ENCODE results near the gene CLDN16. TPM values are rescaled to one million over a fixed set of nuclear protein-coding genes. Genes with fewer than 3 reads are reported as not detected.

CLDN16 gene
- total and polyA plus RNA-seq, 5 donors from 2014 or later: not detected

DNA sequence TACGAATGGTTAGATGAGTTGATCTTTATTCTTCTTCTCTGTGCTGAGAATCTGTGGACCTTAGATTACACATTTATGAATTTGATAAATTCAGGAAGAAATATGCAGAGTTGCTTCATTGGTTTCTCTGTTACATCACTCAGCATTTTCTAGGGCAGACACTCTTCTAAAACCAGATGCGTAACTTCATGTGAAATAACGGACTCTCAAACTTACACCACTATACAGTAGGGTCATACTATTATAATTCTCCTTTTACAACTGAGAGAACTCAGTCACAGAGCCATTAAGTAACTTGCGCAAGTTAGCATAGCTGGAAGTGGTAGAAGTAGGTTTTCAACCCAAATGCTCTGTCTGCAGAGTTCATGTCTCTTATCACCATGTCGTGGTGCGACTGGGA is 56.0 kb downstream of the CLDN16 start:
- Histone ChIP-seq H3K4me3 (ENCODE audit: low read depth, low read length) (no peak overlapping the region), H3K27ac (ENCODE audit: insufficient read depth, low read length, poor library complexity, severe bottlenecking) (no peak overlapping the region), H3K36me3 (ENCODE audit: control insufficient read depth, insufficient read depth, low read length) (no peaks in the 10 kb centered on the region), H3K9me3 (ENCODE audit: control insufficient read depth in 2 of 2, low read length in 2 of 2) (no peaks in the 10 kb centered on the region), H3K27me3 (ENCODE audit: control insufficient read depth, insufficient read depth, low read length) (no peaks in the 10 kb centered on the region), H3K4me1 (ENCODE audit: control insufficient read depth, insufficient read depth, low read length, poor library complexity, severe bottlenecking) (peaks cover 8% of the 10 kb centered on the region)
- no peak overlapping the region for H3K4me3 Mint-ChIP-seq
- peaks cover 6 to 9% (median 8%) of the 10 kb centered on the region in 4 donors for H3K4me1 Mint-ChIP-seq
- no peaks in the 10 kb centered on the region for H3K27me3 Mint-ChIP-seq
- ATAC-seq (ENCODE audit: low read depth in 2 of 2): no peak
- H3K27ac Mint-ChIP-seq: no peak overlapping the region
- H3K9me3 Mint-ChIP-seq: no peaks in the 10 kb centered on the region
- H3K36me3 Mint-ChIP-seq: no peaks in the 10 kb centered on the region
- no peak for DNase-seq

DNA sequence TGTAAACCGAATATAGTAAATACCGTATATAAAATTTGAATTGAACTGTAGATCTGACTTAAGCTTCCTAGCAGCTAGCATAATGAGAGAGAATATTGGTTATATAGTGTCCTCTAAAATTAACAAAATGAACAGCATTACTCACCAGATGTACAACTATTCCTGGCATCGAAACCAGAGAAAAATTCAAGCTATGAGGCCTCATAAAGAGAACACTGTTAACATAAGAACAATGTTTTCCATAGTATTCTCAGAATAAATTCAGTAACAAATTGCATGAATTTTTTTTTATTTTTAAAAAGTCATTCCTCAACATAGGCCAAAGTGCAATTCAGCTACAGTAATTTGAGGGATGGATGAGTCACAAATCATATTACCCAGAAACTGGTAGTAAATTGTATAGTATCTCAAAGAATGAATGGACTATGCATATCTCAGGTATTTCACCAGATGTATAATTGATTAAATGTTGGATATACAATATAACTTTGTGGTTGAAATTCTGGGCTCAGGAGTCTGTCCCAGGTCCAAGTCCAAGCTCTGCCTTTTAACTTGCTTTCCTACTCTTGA is 56.7 kb downstream of the CLDN16 start:
- no peaks in the 10 kb centered on the region for H3K36me3 Mint-ChIP-seq
- no peaks in the 10 kb centered on the region for H3K27me3 Mint-ChIP-seq
- H3K4me1 Mint-ChIP-seq: peaks cover 6 to 9% (median 8%) of the 10 kb centered on the region in 4 donors

DNA sequence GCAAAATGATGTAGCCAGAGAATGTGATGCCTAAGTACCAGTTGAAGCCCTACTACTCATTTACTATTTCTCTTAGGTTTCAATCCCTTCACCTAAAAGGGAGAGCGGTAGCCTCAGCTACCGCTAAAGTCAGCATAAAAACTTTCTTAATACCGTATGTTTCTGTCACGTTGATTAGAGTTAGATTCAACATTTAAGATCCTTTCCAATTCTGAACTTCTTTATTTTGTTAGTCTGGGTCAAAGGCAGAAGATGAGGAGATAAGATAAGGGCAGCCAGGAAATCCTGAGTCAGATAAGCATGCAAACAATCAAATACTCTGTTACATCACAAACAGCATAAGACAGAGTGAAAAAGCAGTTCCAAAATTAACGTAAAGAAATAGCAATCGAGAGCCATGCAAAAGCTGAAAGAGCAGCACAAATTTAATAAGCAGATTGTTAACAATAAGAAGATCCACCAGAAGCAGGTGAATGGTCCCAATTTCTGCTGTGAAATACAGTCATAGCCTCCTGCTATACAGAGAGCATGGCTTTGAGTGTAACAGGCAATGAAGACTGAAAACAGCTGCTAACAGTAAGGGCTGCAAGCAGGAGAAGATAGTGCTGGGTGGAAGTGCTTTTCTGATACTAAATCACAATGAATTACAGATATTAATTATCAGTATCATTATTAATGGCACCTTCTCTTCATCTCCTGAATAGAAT is 58.8 kb downstream of the CLDN16 start:
- peak overlapping the region in 1 of 3 donors; percentile 2 for H3K27ac Mint-ChIP-seq
- H3K4me3 Mint-ChIP-seq: peak overlapping the region in 2 of 4 donors; percentile 1 to 15
- Histone ChIP-seq H3K4me3 (ENCODE audit: low read depth, low read length) (peak overlapping the region; percentile 45), H3K27ac (ENCODE audit: insufficient read depth, low read length, poor library complexity, severe bottlenecking) (no peak overlapping the region), H3K27me3 (ENCODE audit: control insufficient read depth, insufficient read depth, low read length) (no peaks in the 10 kb centered on the region), H3K36me3 (ENCODE audit: control insufficient read depth, insufficient read depth, low read length) (no peaks in the 10 kb centered on the region), H3K4me1 (ENCODE audit: control insufficient read depth, insufficient read depth, low read length, poor library complexity, severe bottlenecking) (peaks cover 8% of the 10 kb centered on the region), H3K9me3 (ENCODE audit: control insufficient read depth in 2 of 2, low read length in 2 of 2) (no peaks in the 10 kb centered on the region)
- no peaks in the 10 kb centered on the region for H3K36me3 Mint-ChIP-seq
- ATAC-seq (ENCODE audit: low read depth in 2 of 2) (peak in 1 of 2 donors; percentile 37), DNase-seq (peak in 2 of 3 donors; percentile 11 to 15)
- H3K9me3 Mint-ChIP-seq: no peaks in the 10 kb centered on the region
- peaks cover 7% of the 10 kb centered on the region for H3K27me3 Mint-ChIP-seq
- peaks cover 6 to 9% (median 8%) of the 10 kb centered on the region in 4 donors for H3K4me1 Mint-ChIP-seq

More for the DNA sequence above, 56.7 kb downstream of the CLDN16 start:
- DNase-seq (no peak), ATAC-seq (ENCODE audit: low read depth in 2 of 2) (no peak)
- H3K9me3 Mint-ChIP-seq: no peaks in the 10 kb centered on the region
- no peak overlapping the region for H3K4me3 ChIP-seq (ENCODE audit: low read depth, low read length)
- no peaks in the 10 kb centered on the region for H3K9me3 ChIP-seq (ENCODE audit: control insufficient read depth in 2 of 2, low read length in 2 of 2)
- H3K27ac ChIP-seq (ENCODE audit: insufficient read depth, low read length, poor library complexity, severe bottlenecking): no peak overlapping the region
- H3K4me3 Mint-ChIP-seq: no peak overlapping the region
- no peak overlapping the region for H3K27ac Mint-ChIP-seq
- H3K36me3 ChIP-seq (ENCODE audit: control insufficient read depth, insufficient read depth, low read length): no peaks in the 10 kb centered on the region
- no peaks in the 10 kb centered on the region for H3K27me3 ChIP-seq (ENCODE audit: control insufficient read depth, insufficient read depth, low read length)
- H3K4me1 ChIP-seq (ENCODE audit: control insufficient read depth, insufficient read depth, low read length, poor library complexity, severe bottlenecking): peaks cover 8% of the 10 kb centered on the region

DNA sequence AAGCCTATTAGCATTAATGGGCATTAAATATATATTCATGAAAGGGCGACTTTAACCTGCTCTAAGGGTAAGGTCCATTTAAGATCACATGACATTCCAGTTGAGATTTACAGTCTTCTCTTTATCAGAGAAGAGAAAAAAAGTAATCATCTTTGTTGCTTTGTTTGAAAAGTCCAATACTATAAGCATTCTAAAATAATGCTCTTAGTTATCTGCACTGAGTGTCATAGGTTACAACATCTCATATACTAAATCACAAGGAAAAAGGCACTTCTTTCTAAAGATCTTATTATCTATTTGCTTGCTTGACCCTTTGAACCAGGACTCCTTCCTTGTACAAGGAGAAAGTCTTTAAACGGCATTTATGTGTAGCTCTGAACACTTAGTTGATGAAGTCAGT is 60.3 kb downstream of the CLDN16 start:
- peaks cover 6 to 9% (median 8%) of the 10 kb centered on the region in 4 donors for H3K4me1 Mint-ChIP-seq
- H3K4me3 Mint-ChIP-seq: no peak overlapping the region
- ATAC-seq (ENCODE audit: low read depth in 2 of 2) (no peak), DNase-seq (no peak)
- Histone ChIP-seq H3K27ac (ENCODE audit: insufficient read depth, low read length, poor library complexity, severe bottlenecking) (no peak overlapping the region), H3K4me3 (ENCODE audit: low read depth, low read length) (no peak overlapping the region), H3K36me3 (ENCODE audit: control insufficient read depth, insufficient read depth, low read length) (no peaks in the 10 kb centered on the region), H3K27me3 (ENCODE audit: control insufficient read depth, insufficient read depth, low read length) (no peaks in the 10 kb centered on the region), H3K4me1 (ENCODE audit: control insufficient read depth, insufficient read depth, low read length, poor library complexity, severe bottlenecking) (peaks cover 8% of the 10 kb centered on the region), H3K9me3 (ENCODE audit: control insufficient read depth in 2 of 2, low read length in 2 of 2) (no peaks in the 10 kb centered on the region)
- no peaks in the 10 kb centered on the region for H3K9me3 Mint-ChIP-seq
- H3K36me3 Mint-ChIP-seq: no peaks in the 10 kb centered on the region
- no peak overlapping the region for H3K27ac Mint-ChIP-seq
- H3K27me3 Mint-ChIP-seq: peaks cover 7% of the 10 kb centered on the region

DNA sequence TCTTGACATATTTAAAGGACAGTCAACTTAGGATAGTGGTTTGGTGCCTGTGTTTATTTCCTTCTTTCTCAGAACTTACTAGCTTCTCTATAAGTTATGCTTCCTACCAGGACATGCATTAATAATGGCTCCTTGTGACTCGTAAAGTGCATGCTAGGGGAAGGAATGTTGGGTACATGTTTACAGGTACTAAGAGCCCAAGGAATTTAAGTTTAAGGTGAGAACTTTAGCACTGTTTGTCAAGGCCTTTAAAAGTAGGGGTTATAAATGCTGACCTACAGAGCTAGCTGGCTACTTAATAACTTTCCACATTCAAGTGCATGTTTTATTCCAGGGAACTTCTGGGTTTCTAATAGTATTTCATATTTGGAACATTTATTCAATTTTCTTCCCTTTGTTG is 61.8 kb downstream of the CLDN16 start, which contains the start of gene TMEM207:
Gene TMEM207 (minus strand): TSS at position 101 of the 400 bp plus-strand sequence. CDS start 92 bp downstream, at position 9.
- peaks cover 7% of the 10 kb centered on the region for H3K27me3 Mint-ChIP-seq
- no peak for ATAC-seq (ENCODE audit: low read depth in 2 of 2)
- H3K27ac Mint-ChIP-seq: no peak within 1 kb of the TSS

DNA sequence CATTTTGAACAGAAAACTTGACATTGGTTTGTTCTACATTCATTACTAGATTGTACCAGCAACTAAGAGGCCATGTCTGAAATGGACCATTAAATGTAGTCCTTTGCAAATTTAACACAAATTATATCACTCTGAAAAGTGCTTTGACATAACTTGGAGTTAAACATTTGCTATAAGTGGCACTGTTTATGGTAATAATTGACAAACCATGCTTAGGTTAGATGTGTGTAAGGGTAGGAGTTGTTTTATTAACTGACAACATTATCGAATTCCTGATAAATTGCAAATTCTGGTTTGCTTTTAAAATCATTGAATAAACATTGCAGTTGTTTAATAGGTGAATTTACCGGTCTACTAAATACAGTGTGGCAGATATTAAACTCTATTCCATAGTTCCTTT is 67.9 kb downstream of the CLDN16 start:
- no peak for DNase-seq
- ATAC-seq (ENCODE audit: low read depth in 2 of 2): no peak
- no peaks in the 10 kb centered on the region for H3K36me3 Mint-ChIP-seq
- Histone ChIP-seq H3K36me3 (ENCODE audit: control insufficient read depth, insufficient read depth, low read length) (no peaks in the 10 kb centered on the region), H3K27me3 (ENCODE audit: control insufficient read depth, insufficient read depth, low read length) (no peaks in the 10 kb centered on the region), H3K27ac (ENCODE audit: insufficient read depth, low read length, poor library complexity, severe bottlenecking) (no peak overlapping the region), H3K9me3 (ENCODE audit: control insufficient read depth in 2 of 2, low read length in 2 of 2) (no peaks in the 10 kb centered on the region), H3K4me1 (ENCODE audit: control insufficient read depth, insufficient read depth, low read length, poor library complexity, severe bottlenecking) (no peaks in the 10 kb centered on the region), H3K4me3 (ENCODE audit: low read depth, low read length) (no peak overlapping the region)
- no peak overlapping the region for H3K4me3 Mint-ChIP-seq
- peaks cover 4% of the 10 kb centered on the region for H3K27me3 Mint-ChIP-seq
- H3K4me1 Mint-ChIP-seq: no peaks in the 10 kb centered on the region
- H3K27ac Mint-ChIP-seq: no peak overlapping the region
- no peaks in the 10 kb centered on the region for H3K9me3 Mint-ChIP-seq

More for the DNA sequence above, 61.8 kb downstream of the CLDN16 start, which contains the start of gene TMEM207:
- H3K9me3 ChIP-seq (ENCODE audit: control insufficient read depth in 2 of 2, low read length in 2 of 2): no peaks in the 10 kb centered on the region
- no peaks in the 10 kb centered on the region for H3K36me3 Mint-ChIP-seq
- H3K27me3 ChIP-seq (ENCODE audit: control insufficient read depth, insufficient read depth, low read length): no peaks in the 10 kb centered on the region
- H3K4me3 ChIP-seq (ENCODE audit: low read depth, low read length): no peak within 1 kb of the TSS
- DNase-seq: no peak
- H3K4me3 Mint-ChIP-seq: no peak within 1 kb of the TSS
- peaks cover 6 to 9% (median 8%) of the 10 kb centered on the region in 4 donors for H3K4me1 Mint-ChIP-seq
- H3K27ac ChIP-seq (ENCODE audit: insufficient read depth, low read length, poor library complexity, severe bottlenecking): no peak within 1 kb of the TSS
- no peaks in the 10 kb centered on the region for H3K9me3 Mint-ChIP-seq
- H3K4me1 ChIP-seq (ENCODE audit: control insufficient read depth, insufficient read depth, low read length, poor library complexity, severe bottlenecking): peaks cover 8% of the 10 kb centered on the region
- H3K36me3 ChIP-seq (ENCODE audit: control insufficient read depth, insufficient read depth, low read length): no peaks in the 10 kb centered on the region

DNA sequence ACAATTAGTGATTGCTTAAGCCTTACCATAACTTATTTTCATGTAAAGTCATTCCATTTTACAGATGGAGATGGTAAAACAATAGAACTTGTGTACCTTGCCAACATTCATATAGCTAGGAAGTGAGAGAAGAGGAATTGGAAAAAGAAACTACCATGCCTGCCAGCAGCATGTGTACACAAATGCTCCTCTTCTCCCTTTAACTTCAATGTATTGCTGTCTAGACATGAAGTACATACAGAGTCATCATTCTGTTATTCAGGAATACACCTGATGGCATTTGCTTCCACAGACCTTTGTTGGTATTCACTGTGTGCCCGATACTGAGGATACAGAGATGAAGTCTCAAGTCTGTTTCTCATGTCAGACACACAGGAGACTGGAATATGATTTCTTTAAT is 68.8 kb downstream of the CLDN16 start:
- Histone ChIP-seq H3K4me1 (ENCODE audit: control insufficient read depth, insufficient read depth, low read length, poor library complexity, severe bottlenecking) (no peaks in the 10 kb centered on the region), H3K36me3 (ENCODE audit: control insufficient read depth, insufficient read depth, low read length) (no peaks in the 10 kb centered on the region), H3K4me3 (ENCODE audit: low read depth, low read length) (no peak overlapping the region), H3K27ac (ENCODE audit: insufficient read depth, low read length, poor library complexity, severe bottlenecking) (no peak overlapping the region), H3K27me3 (ENCODE audit: control insufficient read depth, insufficient read depth, low read length) (no peaks in the 10 kb centered on the region), H3K9me3 (ENCODE audit: control insufficient read depth in 2 of 2, low read length in 2 of 2) (no peaks in the 10 kb centered on the region)
- no peak overlapping the region for H3K27ac Mint-ChIP-seq
- no peaks in the 10 kb centered on the region for H3K9me3 Mint-ChIP-seq
- H3K4me3 Mint-ChIP-seq: no peak overlapping the region
- H3K4me1 Mint-ChIP-seq: no peaks in the 10 kb centered on the region
- no peak for DNase-seq
- no peaks in the 10 kb centered on the region for H3K36me3 Mint-ChIP-seq
- peaks cover 4% of the 10 kb centered on the region for H3K27me3 Mint-ChIP-seq
- no peak for ATAC-seq (ENCODE audit: low read depth in 2 of 2)

DNA sequence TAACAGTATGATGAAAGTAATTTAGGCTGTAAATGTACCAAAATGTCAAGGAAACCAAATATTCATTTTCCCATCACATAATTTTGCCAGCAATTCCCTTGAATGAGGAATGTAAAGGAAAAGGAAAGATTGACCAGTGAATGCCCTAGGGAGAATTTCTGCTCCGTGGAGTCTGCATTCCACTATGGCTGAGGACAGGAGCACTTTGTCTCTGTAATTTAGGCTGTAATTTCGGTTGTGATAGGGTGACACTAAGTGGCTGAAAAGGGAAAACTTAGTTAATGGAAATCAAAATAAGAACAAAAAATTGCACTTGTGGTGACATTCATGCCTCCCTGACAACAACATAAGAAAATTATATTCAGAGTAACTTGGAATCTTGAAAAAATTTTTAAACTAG is 70.1 kb downstream of the CLDN16 start:
- H3K36me3 Mint-ChIP-seq: no peaks in the 10 kb centered on the region
- no peaks in the 10 kb centered on the region for H3K36me3 ChIP-seq (ENCODE audit: control insufficient read depth, insufficient read depth, low read length)

More for the DNA sequence above, 70.1 kb downstream of the CLDN16 start:
- no peaks in the 10 kb centered on the region for H3K4me1 ChIP-seq (ENCODE audit: control insufficient read depth, insufficient read depth, low read length, poor library complexity, severe bottlenecking)
- H3K27ac ChIP-seq (ENCODE audit: insufficient read depth, low read length, poor library complexity, severe bottlenecking): no peak overlapping the region
- Mint-ChIP-seq H3K27me3 (peaks cover 8% of the 10 kb centered on the region), H3K27ac (no peak overlapping the region), H3K4me3 (no peak overlapping the region), H3K9me3 (peaks cover 0 to 3% (median 0%) of the 10 kb centered on the region in 7 donors), H3K4me1 (no peaks in the 10 kb centered on the region)
- peaks cover 3% of the 10 kb centered on the region for H3K27me3 ChIP-seq (ENCODE audit: control insufficient read depth, insufficient read depth, low read length)
- no peaks in the 10 kb centered on the region for H3K9me3 ChIP-seq (ENCODE audit: control insufficient read depth in 2 of 2, low read length in 2 of 2)
- DNase-seq (no peak), ATAC-seq (ENCODE audit: low read depth in 2 of 2) (no peak)
- no peak overlapping the region for H3K4me3 ChIP-seq (ENCODE audit: low read depth, low read length)

Data from CD4-positive, CD25-positive, alpha-beta regulatory T cell (primary cell).